Stimulated activated memory B cell treated with anti-CD40 and anti-IgM and Interleukin-4, amounts not matched to agents 10 μg/mL and 1 μg/mL and 100 μg/mL, for 72 hours (primary cell): ENCODE measurements around the gene DCBLD2.

Source experiments
- ATAC-seq: fragments of 150-1000 bp; cut with Tn5 transposase; 2 replicates; pipeline ENCODE4 v1.10.0; 2021
- H3K27ac Mint-ChIP-seq: one replicate; pipeline ENCODE4 v1.8.0; 2022; ENCODE audit warnings: mild to moderate bottlenecking, mixed read lengths
- H3K27me3 Mint-ChIP-seq: one replicate; pipeline ENCODE4 v1.8.0; 2022; ENCODE audit warnings: mixed read lengths
- H3K36me3 Mint-ChIP-seq: one replicate; pipeline ENCODE4 v1.8.0; 2022; ENCODE audit warnings: mixed read lengths
- H3K4me1 Mint-ChIP-seq: one replicate; pipeline ENCODE4 v1.8.0; 2022; ENCODE audit warnings: mixed read lengths
- H3K4me3 Mint-ChIP-seq: one replicate; pipeline ENCODE4 v1.8.0; 2022; ENCODE audit warnings: mild to moderate bottlenecking, moderate library complexity, mixed read lengths
- H3K9me3 Mint-ChIP-seq: one replicate; pipeline ENCODE4 v1.8.0; 2022; ENCODE audit warnings: mixed read lengths

Gene DCBLD2

DNA sequence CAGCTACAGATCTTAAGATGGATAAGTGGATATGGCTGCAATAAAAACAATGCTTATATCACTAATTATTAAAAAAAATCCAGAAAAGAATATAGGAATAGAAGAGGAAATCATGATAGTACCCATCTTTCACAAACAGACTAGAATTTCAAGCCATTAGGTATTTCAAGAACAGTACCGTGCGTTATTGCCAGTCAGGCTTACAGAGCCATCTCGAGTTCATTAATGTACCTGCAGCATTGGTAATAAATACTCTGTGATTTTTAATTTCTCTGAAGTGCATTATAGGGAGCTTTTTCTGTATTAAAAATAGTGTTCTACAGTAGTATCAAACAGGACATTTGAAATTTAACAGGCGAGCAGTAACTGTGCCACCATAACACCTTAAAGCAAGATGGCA is 102.7 kb downstream of the DCBLD2 start:
- Mint-ChIP-seq H3K36me3 (no peaks in the 10 kb centered on the region), H3K27me3 (no peaks in the 10 kb centered on the region), H3K9me3 (no peaks in the 10 kb centered on the region), H3K27ac (no peak overlapping the region), H3K4me1 (no peaks in the 10 kb centered on the region), H3K4me3 (no peak overlapping the region)
- ATAC-seq, result no peak

DNA sequence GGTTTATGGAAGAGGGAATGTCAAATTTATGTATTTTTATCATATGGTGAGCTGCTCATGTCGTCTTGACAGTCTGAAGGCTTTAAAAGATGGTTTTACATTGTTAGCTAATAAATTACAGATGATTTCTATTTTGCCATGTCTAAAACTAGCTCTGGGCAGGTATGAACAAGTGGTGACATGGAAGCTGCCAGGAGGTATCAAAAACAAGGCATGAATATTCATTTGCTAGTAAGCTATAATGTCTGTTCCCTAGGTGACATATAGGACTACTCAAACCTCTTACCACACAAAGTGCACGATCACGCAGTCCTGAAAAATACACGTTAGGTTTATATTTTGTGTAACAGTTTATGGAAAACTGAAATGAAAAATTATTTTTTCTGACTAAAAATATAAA is 103.6 kb downstream of the DCBLD2 start:
- Mint-ChIP-seq H3K4me3 (no peak overlapping the region), H3K36me3 (no peaks in the 10 kb centered on the region), H3K27me3 (no peaks in the 10 kb centered on the region), H3K9me3 (no peaks in the 10 kb centered on the region), H3K4me1 (no peaks in the 10 kb centered on the region), H3K27ac (no peak overlapping the region)
- no peak for ATAC-seq

DNA sequence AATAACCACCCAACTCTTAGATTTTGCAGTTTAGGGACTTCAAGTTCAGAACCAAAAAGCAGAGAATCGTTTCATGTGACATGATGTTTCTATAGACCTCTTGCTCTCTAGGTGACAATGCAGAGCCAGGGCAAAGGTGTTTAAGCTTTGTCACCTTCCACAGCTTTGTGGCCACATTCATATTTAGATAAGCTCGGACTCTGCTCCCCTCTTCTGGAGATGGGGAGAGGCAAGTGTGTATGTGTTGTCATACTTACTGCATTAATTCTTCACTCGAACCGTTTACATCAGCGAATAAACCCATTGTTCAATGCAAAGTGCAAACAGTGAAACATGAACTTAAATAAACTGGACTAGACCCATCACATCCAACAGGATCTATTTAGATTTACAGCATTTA is 105.2 kb downstream of the DCBLD2 start:
- no peak for ATAC-seq

DNA sequence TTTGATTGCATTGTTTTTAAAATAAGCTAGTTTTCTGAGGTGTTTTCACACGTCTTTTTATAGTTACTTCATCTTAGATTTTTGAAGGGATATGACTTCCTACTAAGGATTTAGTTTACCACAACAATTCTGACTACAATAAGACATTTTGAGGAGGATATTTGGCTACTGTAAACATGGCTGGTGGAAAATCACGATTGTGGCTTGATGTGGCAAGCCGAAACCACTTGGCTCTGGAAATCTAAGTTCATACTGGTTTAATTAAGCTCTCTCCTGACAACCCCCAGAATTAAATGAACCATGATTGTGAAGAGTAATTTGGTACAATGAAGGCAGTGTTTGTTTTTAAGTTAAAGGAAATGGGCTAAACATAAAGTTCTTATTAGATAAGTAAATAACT is 107.5 kb downstream of the DCBLD2 start:
- H3K36me3 Mint-ChIP-seq, result no peaks in the 10 kb centered on the region
- H3K27me3 Mint-ChIP-seq, result peaks cover 10% of the 10 kb centered on the region
- H3K27ac Mint-ChIP-seq, result no peak overlapping the region
- no peak for ATAC-seq
- H3K4me3 Mint-ChIP-seq, result no peak overlapping the region
- no peaks in the 10 kb centered on the region for H3K9me3 Mint-ChIP-seq
- no peaks in the 10 kb centered on the region for H3K4me1 Mint-ChIP-seq

More for the DNA sequence above, 105.2 kb downstream of the DCBLD2 start:
- Mint-ChIP-seq H3K4me1 (no peaks in the 10 kb centered on the region), H3K27ac (no peak overlapping the region), H3K36me3 (no peaks in the 10 kb centered on the region), H3K9me3 (no peaks in the 10 kb centered on the region), H3K27me3 (no peaks in the 10 kb centered on the region), H3K4me3 (no peak overlapping the region)

DNA sequence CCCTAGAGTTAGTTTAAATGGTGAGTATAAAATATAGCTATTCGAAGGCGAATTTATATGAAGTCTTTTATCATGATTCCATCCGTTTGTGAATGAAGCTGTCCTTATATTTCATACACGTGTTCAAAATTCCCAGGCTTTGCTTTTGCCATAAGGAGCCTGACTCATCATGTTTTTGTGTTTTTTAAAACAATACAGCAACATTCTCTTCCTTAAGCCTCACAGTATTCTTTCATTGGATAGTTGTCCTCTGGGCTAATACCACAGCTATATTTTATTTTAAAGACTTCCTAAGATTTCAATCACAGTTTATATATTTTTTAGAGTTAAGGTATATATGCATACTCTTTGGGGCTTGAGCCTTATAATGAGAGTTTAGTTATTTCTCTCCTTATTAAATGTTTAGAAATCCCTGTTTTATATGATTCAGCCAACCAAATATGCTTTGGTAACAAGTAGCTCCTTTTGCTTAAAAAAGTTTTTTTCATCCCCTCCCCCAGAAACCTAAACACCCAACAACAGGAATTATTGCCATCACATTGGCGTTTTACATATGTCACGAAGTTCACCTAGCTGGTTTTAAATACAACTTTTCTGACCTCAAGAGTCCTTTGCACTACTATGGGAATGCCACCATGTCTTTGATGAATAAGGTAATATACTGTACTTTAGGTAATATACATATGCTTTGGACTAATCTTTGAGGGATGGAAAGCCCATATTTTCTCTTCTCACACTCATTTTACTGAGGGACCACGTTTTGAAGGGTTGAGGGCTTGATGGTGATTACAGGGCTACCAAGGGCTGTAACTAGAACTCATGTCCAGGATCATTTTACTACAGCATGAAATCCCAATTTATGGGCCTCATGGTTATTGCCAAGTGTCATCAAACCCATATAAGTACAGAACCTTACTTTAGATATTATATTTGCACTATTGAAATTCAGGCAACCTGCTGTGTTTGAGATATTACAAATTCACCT is 109.9 kb downstream of the DCBLD2 start:
- Mint-ChIP-seq H3K36me3 (no peaks in the 10 kb centered on the region), H3K27ac (no peak overlapping the region), H3K4me3 (no peak overlapping the region), H3K27me3 (peaks cover 10% of the 10 kb centered on the region), H3K4me1 (no peaks in the 10 kb centered on the region), H3K9me3 (no peaks in the 10 kb centered on the region)
- ATAC-seq, result no peak

DNA sequence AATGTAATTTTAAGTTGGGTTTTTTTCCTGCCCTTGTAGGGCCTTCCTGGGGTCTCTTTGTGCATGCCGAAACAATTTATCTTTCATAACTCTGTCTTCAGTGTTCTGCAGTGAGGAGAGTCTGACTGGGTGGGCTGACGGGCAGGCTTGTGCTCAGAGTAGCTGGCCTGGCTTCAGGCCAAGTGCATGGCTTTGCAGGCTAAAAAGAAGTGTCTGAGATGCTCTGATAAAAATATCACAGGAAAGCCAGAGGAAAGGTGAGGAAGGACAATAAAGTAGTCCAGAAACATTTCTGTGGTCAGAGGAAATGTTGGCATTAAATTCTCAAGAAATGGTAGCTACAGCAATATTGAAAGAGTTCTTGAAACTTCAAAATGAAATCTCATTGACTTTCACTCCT is 112.8 kb downstream of the DCBLD2 start:
- no peaks in the 10 kb centered on the region for H3K36me3 Mint-ChIP-seq
- ATAC-seq, result no peak

DNA sequence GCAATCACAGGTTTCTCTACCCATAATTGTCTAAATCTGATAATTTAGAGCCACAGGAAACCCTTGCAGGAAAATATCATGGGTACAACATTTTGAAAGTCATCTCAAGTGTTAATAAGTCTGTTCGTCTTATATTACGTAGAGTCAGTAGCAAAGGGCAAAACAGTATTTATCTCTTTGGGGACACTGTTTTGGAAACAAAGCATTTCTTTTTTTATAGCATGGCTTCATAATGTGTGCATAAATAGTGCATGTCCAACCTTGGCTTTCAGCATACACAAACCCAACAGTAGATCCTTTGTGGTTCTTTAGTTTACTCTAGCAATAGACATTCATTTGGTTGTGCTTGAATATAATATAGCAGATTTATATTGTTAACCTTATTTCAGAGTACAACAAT is 114.3 kb downstream of the DCBLD2 start:
- H3K4me3 Mint-ChIP-seq, result no peak overlapping the region
- H3K4me1 Mint-ChIP-seq, result no peaks in the 10 kb centered on the region
- H3K9me3 Mint-ChIP-seq, result no peaks in the 10 kb centered on the region
- peaks cover 22% of the 10 kb centered on the region for H3K27me3 Mint-ChIP-seq
- no peak for ATAC-seq
- no peaks in the 10 kb centered on the region for H3K36me3 Mint-ChIP-seq
- H3K27ac Mint-ChIP-seq, result no peak overlapping the region

More for the DNA sequence above, 112.8 kb downstream of the DCBLD2 start:
- Mint-ChIP-seq H3K27me3 (peaks cover 22% of the 10 kb centered on the region), H3K4me1 (no peaks in the 10 kb centered on the region), H3K9me3 (no peaks in the 10 kb centered on the region), H3K4me3 (no peak overlapping the region), H3K27ac (no peak overlapping the region)

DNA sequence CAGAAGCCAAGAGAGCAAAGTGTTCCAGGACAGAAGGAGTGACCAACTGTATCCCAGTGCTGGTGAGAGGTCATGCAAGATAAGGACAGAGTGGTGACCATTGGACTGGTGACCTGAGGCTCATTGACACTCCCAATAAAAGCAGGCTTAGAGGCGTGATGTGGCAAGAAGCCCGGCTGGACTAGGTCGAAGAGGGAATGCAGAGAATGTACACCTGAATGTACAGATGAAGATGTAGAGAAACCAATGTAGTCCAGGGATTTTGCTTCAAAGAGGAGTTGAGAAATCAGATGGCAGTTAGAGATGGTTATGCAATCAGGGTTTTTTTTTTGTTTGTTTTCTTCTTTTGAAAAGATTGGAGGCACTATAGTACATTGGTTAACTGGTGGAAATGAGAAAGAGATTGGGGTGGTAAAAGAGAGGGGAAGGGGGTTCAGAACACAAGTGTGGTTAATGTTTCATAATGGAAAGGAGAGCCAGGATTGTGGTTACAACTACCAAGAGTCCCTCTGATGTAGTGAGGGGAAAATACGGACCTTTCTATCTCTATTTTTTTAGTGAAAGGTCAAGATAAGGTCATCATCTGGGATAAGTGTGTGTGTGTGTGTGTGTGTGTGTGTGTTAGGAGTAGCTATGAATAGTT is 115.0 kb downstream of the DCBLD2 start:
- no peak for ATAC-seq
- Mint-ChIP-seq H3K27me3 (peaks cover 22% of the 10 kb centered on the region), H3K27ac (no peak overlapping the region), H3K9me3 (no peaks in the 10 kb centered on the region), H3K4me3 (no peak overlapping the region), H3K36me3 (no peaks in the 10 kb centered on the region), H3K4me1 (no peaks in the 10 kb centered on the region)

DNA sequence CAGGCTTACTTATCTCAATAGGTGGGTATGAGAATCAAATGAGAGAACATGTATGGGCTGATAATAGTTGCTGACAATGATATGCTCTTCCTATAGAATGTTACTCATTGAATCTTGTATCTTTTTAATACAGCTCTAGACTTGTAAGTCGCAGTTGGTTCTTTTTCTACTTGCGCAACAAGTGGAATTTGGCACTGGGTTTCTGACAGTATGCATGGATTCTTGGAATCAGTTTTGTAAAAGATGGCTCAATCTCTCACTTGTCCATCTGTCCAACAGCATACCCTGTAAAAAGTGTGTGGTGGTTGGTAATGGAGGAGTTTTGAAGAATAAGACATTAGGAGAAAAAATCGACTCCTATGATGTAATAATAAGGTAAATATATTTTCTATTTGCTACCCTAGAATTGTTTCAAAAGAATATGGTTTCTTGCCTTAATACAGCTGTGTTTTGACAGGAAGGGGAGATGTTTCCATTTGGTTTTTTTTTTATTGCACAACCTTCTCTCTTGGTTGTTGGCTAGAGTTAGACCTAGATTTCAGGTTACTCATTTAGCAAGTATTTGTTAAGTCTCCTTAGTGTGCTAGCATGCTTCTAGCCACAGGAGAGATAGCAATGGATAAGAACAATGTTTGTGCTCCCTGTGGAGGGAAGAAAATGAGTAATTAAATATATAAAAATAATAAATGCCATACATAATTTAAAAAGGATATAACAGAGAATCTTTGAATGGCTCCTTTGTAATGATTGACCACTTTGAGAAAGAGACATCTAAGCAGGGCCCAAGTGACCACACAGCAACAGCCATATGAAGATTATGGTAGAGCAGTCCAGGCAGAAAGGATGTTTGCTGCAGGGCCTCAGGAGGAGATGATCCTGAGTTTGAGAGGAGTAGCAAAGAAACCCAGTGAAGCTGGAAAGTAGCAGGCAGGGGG is 116.6 kb downstream of the DCBLD2 start:
- H3K9me3 Mint-ChIP-seq, result no peaks in the 10 kb centered on the region
- H3K4me1 Mint-ChIP-seq, result no peaks in the 10 kb centered on the region
- H3K27me3 Mint-ChIP-seq, result peaks cover 17% of the 10 kb centered on the region
- H3K27ac Mint-ChIP-seq, result no peak overlapping the region
- H3K36me3 Mint-ChIP-seq, result no peaks in the 10 kb centered on the region
- no peak overlapping the region for H3K4me3 Mint-ChIP-seq
- no peak for ATAC-seq

DNA sequence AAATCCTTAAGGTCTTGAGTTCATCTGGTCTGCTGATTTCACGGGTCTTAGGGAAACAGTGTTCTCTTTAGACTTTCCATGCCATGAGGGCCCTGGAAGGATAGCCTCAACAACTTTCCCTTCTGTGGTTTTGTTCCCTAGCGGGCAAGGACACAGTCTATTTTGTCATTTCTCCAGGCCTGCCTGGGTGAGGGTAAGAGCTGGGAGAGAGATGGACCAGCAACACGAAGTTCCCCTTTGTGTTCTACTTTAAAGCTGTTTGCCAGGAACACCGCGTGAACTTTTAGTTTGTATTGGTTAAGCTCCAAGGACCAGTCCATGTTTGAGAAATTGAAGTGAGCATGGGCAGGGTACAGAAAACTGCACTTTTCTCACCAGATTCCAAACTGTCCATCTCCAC is 117.5 kb downstream of the DCBLD2 start:
- Mint-ChIP-seq H3K4me1 (no peaks in the 10 kb centered on the region), H3K36me3 (no peaks in the 10 kb centered on the region), H3K27ac (no peak overlapping the region), H3K4me3 (no peak overlapping the region), H3K9me3 (no peaks in the 10 kb centered on the region), H3K27me3 (peaks cover 12% of the 10 kb centered on the region)
- no peak for ATAC-seq

DNA sequence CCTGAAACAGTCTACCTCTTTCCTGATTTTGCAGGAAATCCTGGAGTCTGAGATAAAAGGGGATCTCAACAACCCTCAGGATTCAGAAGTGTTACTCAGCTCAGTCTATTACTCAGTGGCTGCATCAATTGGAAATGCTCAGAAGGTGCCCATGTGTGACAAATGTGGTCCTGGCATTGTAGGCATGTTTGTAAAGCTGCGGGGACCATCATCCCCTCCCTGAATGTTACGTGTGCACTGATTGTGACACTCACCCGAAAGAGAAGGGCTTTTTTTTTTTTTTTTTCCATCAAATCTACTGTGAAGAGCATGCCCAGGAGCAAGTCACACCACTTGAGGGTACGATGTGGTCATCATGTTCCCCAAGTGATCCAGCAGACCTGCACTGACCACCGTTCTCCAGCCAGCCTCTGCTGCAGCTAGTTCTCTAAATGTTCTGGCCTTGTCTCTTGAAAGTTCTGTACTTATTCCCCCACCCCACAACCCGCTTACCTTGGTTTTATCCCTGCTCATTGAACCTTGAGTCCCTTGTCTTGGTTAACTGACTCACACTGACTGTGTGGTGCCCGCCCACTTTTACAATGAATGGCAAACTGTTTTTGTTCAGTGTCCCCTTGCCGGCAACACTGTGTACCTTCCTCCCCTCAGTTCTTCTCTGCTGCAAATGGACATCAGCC is 118.5 kb downstream of the DCBLD2 start:
- no peak overlapping the region for H3K4me3 Mint-ChIP-seq
- H3K36me3 Mint-ChIP-seq, result no peaks in the 10 kb centered on the region
- peaks cover 16% of the 10 kb centered on the region for H3K27me3 Mint-ChIP-seq
- no peak overlapping the region for H3K27ac Mint-ChIP-seq
- no peaks in the 10 kb centered on the region for H3K4me1 Mint-ChIP-seq
- ATAC-seq, result no peak
- no peaks in the 10 kb centered on the region for H3K9me3 Mint-ChIP-seq

DNA sequence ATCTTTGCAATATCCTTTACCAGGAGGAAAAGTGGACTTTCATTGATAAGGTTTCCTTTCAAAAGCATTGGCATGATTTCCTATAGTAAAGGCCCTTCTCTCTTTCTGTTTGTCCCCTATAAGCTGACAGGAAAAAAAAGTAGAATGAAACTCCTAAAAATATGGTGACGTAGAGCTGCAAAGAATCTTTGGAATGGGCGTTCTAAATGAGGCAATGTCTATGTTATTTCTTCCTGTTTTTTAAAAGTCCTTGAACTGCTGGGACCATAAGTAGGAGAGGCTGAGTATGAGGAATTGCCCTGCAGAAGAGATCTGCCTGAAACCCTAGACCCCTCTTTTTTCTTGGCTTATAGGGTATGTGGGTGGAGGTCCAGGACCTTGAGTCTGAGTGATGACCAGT is 121.2 kb downstream of the DCBLD2 start:
- Mint-ChIP-seq H3K27me3 (peaks cover 10% of the 10 kb centered on the region), H3K4me1 (no peaks in the 10 kb centered on the region), H3K27ac (no peak overlapping the region), H3K9me3 (no peaks in the 10 kb centered on the region), H3K4me3 (no peak overlapping the region), H3K36me3 (no peaks in the 10 kb centered on the region)
- ATAC-seq, result no peak

DNA sequence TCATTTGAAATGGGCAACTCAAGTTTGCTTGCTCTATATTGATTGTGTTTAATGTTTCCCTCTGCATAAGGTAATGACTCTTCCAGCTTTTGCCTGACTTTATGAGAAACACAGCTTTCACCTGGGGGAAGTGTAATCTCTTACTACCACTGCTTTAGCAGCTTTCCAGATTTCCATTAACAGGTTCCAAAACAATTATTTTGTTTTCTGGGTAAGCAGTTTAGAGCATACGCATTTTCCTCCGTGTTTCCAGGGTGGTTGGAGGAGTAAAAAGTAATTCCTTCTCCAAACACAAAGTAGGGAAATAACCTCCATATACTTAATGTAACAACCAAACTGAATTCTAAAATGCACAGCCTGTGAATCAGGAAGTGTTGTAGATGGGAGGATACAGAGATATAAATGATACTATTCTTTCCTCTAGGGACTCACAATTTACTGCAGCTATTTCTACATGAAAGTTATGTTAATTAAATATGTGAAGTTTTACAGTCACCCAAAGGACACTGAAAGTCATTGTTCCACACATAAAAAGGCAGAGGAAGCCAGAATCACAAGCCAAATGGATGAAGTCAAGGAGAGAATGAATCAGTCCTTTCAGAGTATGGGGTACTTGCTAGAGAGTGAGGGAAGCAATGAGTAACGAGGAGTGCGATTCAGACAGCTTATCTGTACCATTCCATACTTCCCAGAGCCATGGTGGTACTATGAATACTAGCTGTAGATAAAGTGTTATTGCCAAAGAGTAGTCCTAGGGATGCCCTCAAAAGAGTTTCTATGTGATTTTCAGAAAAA is 121.8 kb downstream of the DCBLD2 start:
- Mint-ChIP-seq H3K36me3 (no peaks in the 10 kb centered on the region), H3K4me3 (no peak overlapping the region), H3K9me3 (no peaks in the 10 kb centered on the region), H3K27me3 (peaks cover 9% of the 10 kb centered on the region), H3K27ac (no peak overlapping the region), H3K4me1 (no peaks in the 10 kb centered on the region)
- no peak for ATAC-seq

DNA sequence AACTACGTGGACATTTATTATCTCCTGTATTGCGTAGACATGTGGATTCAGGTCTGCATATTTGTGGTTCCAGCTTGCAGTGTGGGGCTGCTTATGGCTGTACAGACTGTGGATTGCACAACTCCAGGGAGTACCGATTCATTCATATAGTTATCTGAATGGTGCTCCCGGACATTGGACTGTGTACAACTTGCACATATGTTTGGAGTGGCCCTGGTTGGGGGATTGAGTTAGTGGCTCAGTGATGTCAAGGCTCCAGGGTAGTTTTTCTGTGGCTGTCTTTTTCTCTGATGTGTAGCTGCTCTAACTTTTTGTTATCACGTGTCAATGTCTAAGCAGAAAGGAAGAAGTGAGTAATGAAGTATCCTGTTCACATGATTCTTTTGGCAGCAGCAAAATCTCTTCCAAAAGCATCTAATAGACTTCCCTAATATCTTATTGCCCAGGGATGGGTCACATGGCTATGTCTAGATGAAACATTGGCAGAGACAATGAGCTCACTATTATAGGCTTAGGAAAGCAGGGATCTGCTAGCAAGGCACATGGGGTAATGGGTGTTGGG is 122.6 kb downstream of the DCBLD2 start:
- H3K27ac Mint-ChIP-seq, result no peak overlapping the region
- H3K36me3 Mint-ChIP-seq, result no peaks in the 10 kb centered on the region
- no peak overlapping the region for H3K4me3 Mint-ChIP-seq
- peaks cover 9% of the 10 kb centered on the region for H3K27me3 Mint-ChIP-seq
- ATAC-seq, result no peak
- H3K4me1 Mint-ChIP-seq, result no peaks in the 10 kb centered on the region
- H3K9me3 Mint-ChIP-seq, result no peaks in the 10 kb centered on the region
